SK-N-SH (cell line): ENCODE data around the gene RANGAP1.

ENCODE experiments used
- CTCF ChIP-seq: fragments of 200-600 bp; sonication (generic); IDR thresholded peaks from 2 replicates; pipeline ENCODE4 v1.6.1; 2017; ENCODE audit warnings: antibody characterized with exemption, mild to moderate bottlenecking, moderate library complexity
- EP300 ChIP-seq, 2 experiments: IDR thresholded peaks; 2 replicates each; pipeline versions ENCODE4 v1.4.0 to v1.6.1; 2012; ENCODE audit warnings: borderline replicate concordance in 1 of 2, low read depth in 1 of 2, low read length in 1 of 2
- FOXM1 ChIP-seq: IDR thresholded peaks from 2 replicates; pipeline ENCODE4 v1.4.0; 2012; ENCODE audit warnings: low read depth, mild to moderate bottlenecking
- MEF2A ChIP-seq: IDR thresholded peaks from 2 replicates; pipeline ENCODE4 v1.4.0; 2012; ENCODE audit warnings: low read depth, borderline replicate concordance
- NFIC ChIP-seq: IDR thresholded peaks from 2 replicates; pipeline ENCODE4 v1.4.0; 2012; ENCODE audit warnings: borderline replicate concordance
- PBX3 ChIP-seq: IDR thresholded peaks from 2 replicates; pipeline ENCODE4; 2012
- RXRA ChIP-seq: IDR thresholded peaks from 2 replicates; pipeline ENCODE4 v1.4.0; 2012; ENCODE audit warnings: low read depth, mild to moderate bottlenecking, borderline replicate concordance
- SMC3 ChIP-seq: IDR thresholded peaks from 2 replicates; pipeline ENCODE4 v1.6.1; 2012; ENCODE audit warnings: low read depth, low read length, improper control_type of control experiment
- TAF1 ChIP-seq: IDR thresholded peaks from 2 replicates; pipeline ENCODE4 v1.6.1; 2012; ENCODE audit warnings: low read depth, mild to moderate bottlenecking, low read length, moderate library complexity, borderline replicate concordance
- TCF12 ChIP-seq: IDR thresholded peaks from 2 replicates; pipeline ENCODE4 v1.4.0; 2012
- USF2 ChIP-seq: fragments of 150-350 bp; IDR thresholded peaks from 2 replicates; pipeline ENCODE4 v1.6.1; 2017; ENCODE audit warnings: antibody characterized with exemption, low read length, low read depth, borderline replicate concordance
- ZBTB33 ChIP-seq: IDR thresholded peaks from 2 replicates; pipeline ENCODE4 v1.4.0; 2012; ENCODE audit warnings: low read depth, borderline replicate concordance

- TF ChIP-seq CTCF (no peak), EP300 (IDR thresholded peaks at IDR 0.05; ENCODE audit: borderline replicate concordance in 1 of 2, low read depth in 1 of 2, low read length in 1 of 2) (no peak), ZBTB33 (no peak), MEF2A (no peak), NFIC (no peak), USF2 (no peak), SMC3 (no peak), RXRA (no peak), TAF1 (no peak), FOXM1 (no peak), PBX3 (no peak), TCF12 (no peak)
Measured at GRCh38 chr22:41240377-41241132, 45.4 kb downstream of the RANGAP1 start, which contains the start of gene CHADL.
